Stimulated activated naive CD4-positive, alpha-beta T cell treated with Interleukin-2 at 50 U/mL for 16 hours (primary cell): ENCODE measurements around the gene TNFAIP8L3.
"Not testable (repeated sequence)": the region's sequence is repeated elsewhere in the genome, so short reads cannot be mapped to it uniquely, and the experiment has no call there.

Experiments
- DNase-seq: peaks from one replicate; lab custom pipeline; 2025; lab: John Stamatoyannopoulos, UW

The TNFAIP8L3 gene

GRCh38 chr15:51094606-51095569, at the start of gene TNFAIP8L3:
Gene TNFAIP8L3 (minus strand): TSS chr15:51094906. CDS start chr15:51094595, 311 bp downstream.
- no peak for DNase-seq

GRCh38 chr15:51144021-51144532, 49.4 kb upstream of the TNFAIP8L3 start:
- DNase-seq, result no peak

- not testable (repeated sequence) for DNase-seq
Observed at GRCh38 chr15:51140347-51140746, 45.6 kb upstream of the TNFAIP8L3 start.

GRCh38 chr15:51139091-51139490, 44.4 kb upstream of the TNFAIP8L3 start:
- DNase-seq, result no peak

GRCh38 chr15:51137880-51138430, 43.2 kb upstream of the TNFAIP8L3 start:
- no peak for DNase-seq

GRCh38 chr15:51137024-51137423, 42.3 kb upstream of the TNFAIP8L3 start:
- no peak for DNase-seq

GRCh38 chr15:51135276-51135675, 40.6 kb upstream of the TNFAIP8L3 start:
- no peak for DNase-seq

- no peak for DNase-seq
Observed at GRCh38 chr15:51134416-51135199, 39.9 kb upstream of the TNFAIP8L3 start.

- DNase-seq, result no peak
Observed at GRCh38 chr15:51133140-51133765, 38.5 kb upstream of the TNFAIP8L3 start.

- DNase-seq, result no peak
Observed at GRCh38 chr15:51132384-51133139, 37.9 kb upstream of the TNFAIP8L3 start.

GRCh38 chr15:51131596-51132290, 37.0 kb upstream of the TNFAIP8L3 start:
- DNase-seq, result no peak

- no peak for DNase-seq
Observed at GRCh38 chr15:51130344-51130743, 35.6 kb upstream of the TNFAIP8L3 start.

- DNase-seq, result no peak
Observed at GRCh38 chr15:51129535-51130188, 35.0 kb upstream of the TNFAIP8L3 start.

GRCh38 chr15:51128701-51129100, 34.0 kb upstream of the TNFAIP8L3 start:
- no peak for DNase-seq

GRCh38 chr15:51126842-51127241, 32.1 kb upstream of the TNFAIP8L3 start:
- DNase-seq, result no peak

- not testable (repeated sequence) for DNase-seq
Observed at GRCh38 chr15:51123002-51123401, 28.3 kb upstream of the TNFAIP8L3 start.

- DNase-seq, result no peak
Observed at GRCh38 chr15:51121631-51122225, 27.0 kb upstream of the TNFAIP8L3 start.

- DNase-seq, result no peak
Observed at GRCh38 chr15:51121118-51121517, 26.4 kb upstream of the TNFAIP8L3 start.

GRCh38 chr15:51119120-51119519, 24.4 kb upstream of the TNFAIP8L3 start:
- no peak for DNase-seq
